ENCODE data around the gene MED27. TPM values are rescaled to one million over a fixed set of nuclear protein-coding genes. Genes with fewer than 3 reads are reported as not detected.

The MED27 gene
- total and polyA plus RNA-seq, 2 of the 8 experiments (the other 6 are each of a cell fraction or from before 2014, with no cell fraction given), result 29.9 to 56.5 TPM

DNA sequence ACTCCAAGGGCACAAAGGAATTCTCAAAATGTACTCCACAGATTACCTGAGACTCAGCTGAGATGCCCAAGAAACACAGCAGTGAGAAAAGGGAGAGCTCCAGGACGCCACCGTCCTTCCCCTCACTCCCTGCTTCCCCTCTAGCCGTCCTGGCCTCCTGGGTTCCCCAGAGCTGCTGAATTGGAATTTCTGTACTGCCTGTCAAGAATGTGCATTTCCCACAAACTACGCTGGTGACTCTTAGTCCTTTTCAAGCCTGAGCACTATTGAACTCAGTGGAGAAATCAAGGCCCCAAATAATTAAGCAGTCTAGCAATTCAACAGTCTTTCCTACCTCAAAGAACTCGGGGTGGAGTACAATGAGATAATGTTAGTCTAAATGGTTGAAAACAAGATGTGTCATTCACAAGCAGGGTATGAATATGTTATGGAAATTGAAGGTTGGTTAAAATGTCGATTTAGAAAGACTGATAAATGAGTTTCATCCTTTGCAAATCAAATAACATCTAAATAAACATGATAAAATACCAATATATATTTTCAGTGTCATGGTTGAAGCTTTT, 153.2 kb downstream of the MED27 start:
- Histone ChIP-seq H4K8ac (ENCODE audit: extremely low read depth, insufficient read depth, low read length) (no peak overlapping the region), H3K4me1 (replicated peaks in 1 of 4; ENCODE audit: control insufficient read depth in 3 of 4, insufficient read depth in 4 of 4, low read length in 3 of 4) (peaks cover 6 to 12% (median 9%) of the 10 kb centered on the region in 4 experiments; a peak in 6 of 7 replicates), H4K20me1 (replicated peaks in 1 of 2; ENCODE audit: control insufficient read depth in 1 of 2, insufficient read depth in 2 of 2, low read length in 2 of 2) (no peaks in the 10 kb centered on the region), H3K9me3 (ENCODE audit: insufficient read depth in 2 of 2, low read depth in 1 of 2, low read length in 1 of 2) (no peaks in the 10 kb centered on the region), H3K18ac (ENCODE audit: extremely low read depth, low read length) (no peak overlapping the region), H3K4ac (replicated peaks; ENCODE audit: insufficient read length, low read depth, low read length) (no peak overlapping the region), H4K91ac (replicated peaks; ENCODE audit: insufficient read length, low read length) (no peak overlapping the region), H3K27ac (ENCODE audit: low read depth, low read length) (no peak overlapping the region), H2BK5ac (ENCODE audit: low read depth, low read length) (no peak overlapping the region), H3K79me1 (ENCODE audit: low read depth, low read length) (peaks cover 8% of the 10 kb centered on the region; the same call in 1 of the 2 replicates), H2BK120ac (replicated peaks; ENCODE audit: low read depth, low read length) (no peak overlapping the region), H3K4me2 (ENCODE audit: insufficient read depth in 1 of 2, low read depth in 2 of 2, low read length in 2 of 2) (no peak overlapping the region), H3K79me2 (ENCODE audit: control insufficient read depth in 1 of 2, insufficient read depth in 2 of 2, low read length in 2 of 2) (no peaks in the 10 kb centered on the region; a peak in 1 of 4 replicates), H2BK12ac (ENCODE audit: low read depth, low read length) (no peak overlapping the region), H3K36me3 (ENCODE audit: control insufficient read depth in 2 of 4, insufficient read depth in 4 of 4, low read length in 3 of 4) (no peaks in the 10 kb centered on the region), H4K5ac (ENCODE audit: insufficient read length, low read depth, low read length) (no peak overlapping the region), H3K14ac (ENCODE audit: insufficient read length) (no peak overlapping the region), H2AFZ (ENCODE audit: low read length) (no peak overlapping the region), H3K23me2 (ENCODE audit: low read depth, low read length) (no peaks in the 10 kb centered on the region), H2BK15ac (ENCODE audit: low read length) (no peak overlapping the region), H3K23ac (ENCODE audit: insufficient read length) (no peak overlapping the region), H2AK5ac (ENCODE audit: low read depth, low read length) (no peak overlapping the region), H3K27me3 (replicated peaks in 1 of 4; ENCODE audit: control insufficient read depth in 3 of 4, extremely low read depth in 1 of 4, insufficient read depth in 3 of 4, low read length in 3 of 4) (no peaks in the 10 kb centered on the region; a peak in 1 of 7 replicates), H3K9ac (replicated peaks in 1 of 4; ENCODE audit: extremely low read depth in 1 of 4, low read depth in 3 of 4, low read length in 3 of 4) (no peak overlapping the region), H3K4me3 (ENCODE audit: extremely low read depth in 1 of 4, insufficient read depth in 2 of 4, low read depth in 3 of 4, low read length in 4 of 4) (no peak overlapping the region), H2BK20ac (ENCODE audit: low read length) (no peak overlapping the region), H3K56ac (replicated peaks; ENCODE audit: insufficient read length, low read depth, low read length) (no peak overlapping the region)
- ChIA-PET CTCF (ENCODE audit: partially characterized antibody) (interaction anchor here (0.7 to 2.9 kb wide), 8 partner anchors 11 to 333 kb away, joined by 3 to 8 read pairs (median 4); no protein-coding TSS in a partner anchor), POLR2A (ENCODE audit: partially characterized antibody) (no interaction called here)
- FAIRE-seq (no peak), DNase-seq (ENCODE audit: low read depth in 1 of 2, low spot score in 2 of 2) (no peak)
- 84% methylated on average over 4 of the region's 6 CpGs; no CpG with 5 or more reads in 1 of the 2 experiments for WGBS, 2 experiments (ENCODE audit: extremely low coverage in 1 of 2, insufficient coverage in 1 of 2, insufficient read length in 1 of 2, insufficient replicate concordance in 2 of 2, low coverage in 1 of 2, low lambda C conversion rate in 2 of 2, missing lambda C conversion rate in 1 of 2)
- no peak for TF ChIP-seq BRCA1 (IDR thresholded peaks at IDR 0.05; ENCODE audit: low read depth, low read length)
- no peak for TF ChIP-seq KDM4A (IDR thresholded peaks at IDR 0.05; ENCODE audit: low read depth, low read length, severe bottlenecking)
- TF ChIP-seq ASH2L (IDR thresholded peaks at IDR 0.05; ENCODE audit: low read length), result no peak
- TF ChIP-seq CBX8 (IDR thresholded peaks at IDR 0.05; ENCODE audit: borderline replicate concordance, low read depth, low read length), result no peak
- TF ChIP-seq CEBPB (IDR thresholded peaks at IDR 0.05; ENCODE audit: low read depth, low read length), result no peak
- TF ChIP-seq EZH2 (IDR thresholded peaks at IDR 0.05; ENCODE audit: low read depth, low read length, severe bottlenecking), result no peak
- no peak for TF ChIP-seq SIX5 (IDR thresholded peaks at IDR 0.05; ENCODE audit: low read depth, low read length)
- TF ChIP-seq SIRT6 (IDR thresholded peaks at IDR 0.05; ENCODE audit: low read length), result no peak
- TF ChIP-seq TEAD4 (IDR thresholded peaks at IDR 0.05; ENCODE audit: low read depth, low read length), result no peak
- TF ChIP-seq HDAC2 (IDR thresholded peaks at IDR 0.05; ENCODE audit: borderline replicate concordance in 1 of 2, low read depth in 2 of 2, low read length in 2 of 2), result no peak
